ENCODE measurements around the gene DPYD.

The DPYD gene

DNA sequence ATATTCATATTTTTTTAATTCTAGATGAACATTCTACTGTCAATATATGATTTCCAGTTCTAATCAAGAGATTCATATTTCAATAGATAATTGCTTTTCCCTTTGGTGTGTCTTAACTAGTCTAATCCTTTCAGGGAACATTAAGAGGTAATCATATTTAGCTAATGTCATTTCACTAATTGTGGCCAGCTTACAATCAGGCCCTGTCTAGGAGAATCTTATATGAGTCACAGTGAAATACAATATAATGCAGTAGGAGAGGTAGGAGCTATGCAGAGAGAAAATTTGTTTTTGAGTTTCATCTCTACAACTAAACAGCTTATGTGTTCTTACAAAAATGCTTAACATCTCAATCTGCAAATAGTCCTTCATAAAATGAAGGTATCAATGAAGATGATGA lies 85.9 kb downstream of the DPYD start:
- DNase-seq: no peak

DNA sequence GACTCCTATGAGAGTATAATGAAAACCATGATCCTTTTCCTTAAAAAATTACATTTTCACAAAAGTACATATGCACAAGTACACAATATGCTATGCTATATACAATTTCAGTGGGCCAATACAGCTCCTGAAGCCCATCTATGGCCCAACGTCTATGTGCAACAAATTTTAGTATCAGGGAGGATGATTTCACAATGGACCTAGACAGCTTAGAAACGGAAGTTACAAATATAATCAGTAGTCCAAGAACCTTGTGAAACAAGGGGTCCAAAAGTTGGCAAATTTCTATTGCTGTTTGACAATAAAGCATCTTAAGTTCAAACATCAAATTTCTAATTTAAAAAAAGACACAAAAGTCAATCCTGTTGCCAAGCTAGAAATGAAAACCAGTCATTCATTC lies 87.0 kb downstream of the DPYD start:
- DNase-seq: no peak

DNA sequence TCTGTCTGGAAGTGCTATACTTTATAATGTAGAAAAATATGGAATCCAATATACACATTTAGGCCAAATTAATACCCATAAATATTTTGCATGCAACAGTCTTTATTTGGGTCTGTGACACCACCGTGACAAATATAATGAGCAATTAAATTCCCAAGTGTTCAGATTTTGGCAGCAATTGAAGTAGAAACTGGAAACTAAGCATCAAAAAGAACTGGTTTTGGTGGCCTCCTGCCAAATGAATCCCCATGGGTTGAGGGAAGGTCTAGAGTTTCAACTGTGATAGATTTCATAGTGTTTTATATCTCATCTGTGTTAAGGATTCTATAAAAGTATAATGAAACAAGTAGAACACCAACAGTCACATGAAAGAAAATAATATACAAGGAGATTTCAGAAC lies 88.4 kb downstream of the DPYD start:
- peak; percentile 33 for DNase-seq

DNA sequence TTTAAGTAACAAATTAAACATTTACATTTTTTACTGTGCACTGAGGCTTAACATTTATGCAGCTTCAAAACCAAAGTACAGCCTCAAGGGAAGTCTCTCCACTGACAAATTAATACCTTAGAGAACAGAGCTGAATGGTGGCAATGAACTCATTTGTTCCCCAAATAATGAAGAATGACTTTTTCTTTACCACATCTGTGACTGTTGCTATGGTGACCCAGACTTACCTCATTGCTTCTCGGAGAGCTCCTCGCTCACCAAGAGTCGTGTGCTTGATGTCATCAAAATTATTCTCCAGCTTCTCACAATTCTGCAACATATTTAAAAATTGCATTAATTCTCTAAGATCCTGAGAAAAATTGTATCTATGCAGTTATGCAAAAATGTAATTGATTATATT lies 92.9 kb downstream of the DPYD start:
- DNase-seq: no peak

DNA sequence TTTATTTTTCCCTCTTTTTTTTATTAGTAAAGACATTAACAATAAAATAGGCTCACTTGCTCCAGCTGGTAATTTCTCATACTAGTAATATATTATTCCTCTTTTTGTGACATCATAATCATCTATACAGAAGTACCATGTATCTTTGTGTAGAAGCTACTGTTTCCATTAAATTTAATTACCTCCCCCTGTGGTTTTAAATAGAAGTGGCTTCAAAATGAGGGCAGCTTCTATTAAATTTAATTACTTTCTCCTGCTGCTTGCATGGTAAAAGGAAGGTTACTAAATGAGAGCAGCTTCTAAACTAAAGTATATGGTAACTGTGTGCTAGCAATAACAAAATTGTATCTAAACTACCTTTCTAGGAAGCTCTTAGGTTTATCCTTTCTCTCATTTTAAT lies 94.0 kb downstream of the DPYD start:
- peak; percentile 79 for DNase-seq

DNA sequence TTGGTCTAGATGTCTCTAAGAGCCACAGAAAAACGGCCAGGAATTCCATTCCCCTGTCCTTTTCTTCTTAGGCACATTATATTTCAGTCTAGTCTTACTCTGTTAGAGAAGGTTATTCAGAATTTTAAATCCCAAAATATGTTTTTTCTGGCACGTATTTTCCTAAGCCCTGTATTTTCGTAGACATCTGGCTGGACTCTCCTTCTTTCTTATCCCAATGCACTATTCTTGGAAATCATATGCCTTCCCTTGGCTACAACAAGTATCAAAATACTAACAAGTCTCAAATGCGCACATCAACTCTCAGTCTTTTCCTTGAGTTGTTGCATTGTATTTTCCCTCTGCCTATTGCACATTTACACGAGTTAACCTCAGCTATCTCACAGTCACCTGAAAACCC lies 96.2 kb downstream of the DPYD start:
- DNase-seq: no peak

DNA sequence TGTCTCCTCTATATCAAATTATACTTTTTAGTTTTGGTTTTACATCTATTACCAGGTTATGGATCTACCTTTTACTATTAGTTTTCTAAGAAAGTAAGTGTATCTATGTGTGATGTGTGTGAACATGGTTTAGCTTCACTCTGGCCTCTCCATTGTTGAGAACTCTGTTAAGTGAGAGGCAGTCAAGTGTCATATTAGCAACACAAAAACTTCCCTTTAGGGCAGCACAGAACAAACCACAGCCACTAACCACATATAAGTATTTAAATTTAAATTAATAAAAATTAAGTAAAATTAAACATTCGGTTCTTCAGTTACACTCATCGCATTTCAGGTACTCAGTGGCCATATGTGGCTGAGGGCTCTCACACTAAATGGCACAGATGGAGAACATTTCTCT lies 96.6 kb downstream of the DPYD start:
- DNase-seq: no peak

DNA sequence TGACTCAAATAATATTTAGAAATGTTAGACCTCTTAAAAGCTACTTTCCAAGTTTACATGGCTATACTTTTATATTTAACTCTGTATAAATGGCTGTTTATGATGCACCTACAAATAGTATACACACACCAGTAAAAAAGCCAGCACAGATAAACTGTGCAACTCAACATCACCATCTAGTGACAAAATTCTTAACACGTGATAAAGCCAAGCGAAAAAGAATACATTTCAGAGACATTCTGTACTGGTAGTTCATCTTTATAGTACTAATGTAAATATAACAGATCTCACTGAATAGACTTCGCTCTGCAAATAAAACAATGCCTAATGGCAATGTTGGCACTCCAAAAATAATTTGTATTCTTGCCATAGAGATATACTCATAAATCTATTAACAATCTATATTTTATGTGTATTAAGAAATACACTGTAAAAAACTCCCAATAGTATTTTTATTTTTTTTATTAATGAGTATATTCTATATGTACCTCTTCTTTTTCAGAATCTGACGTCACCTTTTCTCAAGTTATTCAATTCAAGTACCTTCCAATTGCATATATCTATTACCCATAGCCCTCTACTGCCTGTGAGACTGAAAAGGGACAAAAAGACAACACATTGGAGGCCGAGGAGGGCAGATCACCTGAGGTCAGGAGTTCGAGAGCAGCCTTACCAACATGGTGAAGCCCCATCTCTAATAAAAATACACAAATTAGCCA lies 100.2 kb downstream of the DPYD start:
- no peak for DNase-seq

DNA sequence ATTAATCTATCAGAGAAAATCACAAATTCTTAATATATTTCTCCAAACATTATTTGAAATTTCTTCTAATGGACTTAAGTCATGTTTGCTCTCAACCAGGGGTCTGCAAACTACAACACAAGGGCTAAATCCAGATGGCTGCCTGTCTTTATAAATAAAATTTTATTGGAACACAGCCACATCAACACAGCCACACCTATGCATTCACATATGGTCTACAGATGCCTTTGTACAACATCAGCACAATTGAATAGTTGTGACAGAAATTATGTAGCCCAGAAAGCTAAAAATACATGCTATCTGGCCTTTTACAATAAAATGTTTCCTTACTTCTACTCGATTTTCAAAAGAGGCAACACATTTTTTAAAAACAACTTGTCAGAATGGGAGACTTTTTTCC lies 103.9 kb downstream of the DPYD start:
- no peak for DNase-seq

DNA sequence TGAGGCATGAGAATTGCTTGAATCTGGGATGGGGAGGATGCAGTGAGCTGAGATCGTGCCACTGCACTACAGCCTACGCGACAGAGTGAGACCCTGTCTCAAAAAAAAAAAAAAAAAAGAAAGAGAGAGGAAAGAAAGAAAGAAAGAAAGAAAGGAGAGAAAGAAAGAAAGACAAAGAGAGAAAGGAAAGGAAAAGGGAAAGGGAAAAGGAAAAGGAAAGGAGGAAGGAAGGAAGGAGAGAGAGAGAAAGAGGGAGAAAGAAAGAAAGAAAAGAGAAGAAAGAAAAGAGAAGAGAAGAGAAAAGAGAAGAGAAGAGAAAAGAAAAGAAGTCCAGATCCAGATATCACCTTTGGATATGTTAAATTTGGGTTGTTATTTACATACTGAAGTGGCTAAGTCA lies 106.0 kb downstream of the DPYD start:
- no peak for DNase-seq

DNA sequence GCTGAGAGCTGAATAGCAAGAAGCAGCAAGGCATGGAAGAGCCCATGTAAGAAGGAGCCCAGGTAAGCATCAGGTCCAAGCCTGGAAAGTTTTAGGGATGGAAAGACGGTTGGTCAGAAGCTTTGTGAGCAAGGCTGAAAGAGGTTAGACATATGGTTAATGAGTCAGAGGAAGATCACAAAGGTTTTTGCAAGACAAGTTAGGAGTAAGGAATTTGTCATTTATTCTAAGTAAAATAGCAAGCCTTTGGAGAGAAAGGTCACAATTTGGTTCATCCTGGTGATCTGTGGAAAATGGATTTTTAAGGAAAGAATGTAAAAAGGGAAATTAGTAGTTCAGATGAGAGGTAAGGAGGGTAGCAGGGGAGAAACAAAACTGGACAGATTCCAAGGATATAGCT lies 106.7 kb downstream of the DPYD start:
- DNase-seq: no peak

DNA sequence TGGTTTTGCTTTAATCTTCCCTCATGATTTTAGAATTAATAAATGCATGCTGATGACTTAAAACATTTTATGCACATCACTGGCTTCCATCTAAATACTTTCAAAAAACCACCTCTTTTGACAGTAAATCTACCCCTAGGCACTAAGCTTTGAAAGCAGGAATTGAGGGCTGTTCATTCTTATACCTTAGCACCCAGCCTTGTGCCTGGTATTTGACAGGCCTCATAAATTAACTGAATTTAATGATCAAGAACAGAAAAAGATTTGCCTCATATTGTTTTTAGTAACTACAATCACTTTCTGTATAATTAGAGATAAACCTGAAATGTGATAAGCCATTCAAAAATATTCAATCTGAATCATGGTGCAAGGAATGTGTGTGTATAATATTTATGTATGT lies 108.8 kb downstream of the DPYD start:
- DNase-seq: no peak

DNA sequence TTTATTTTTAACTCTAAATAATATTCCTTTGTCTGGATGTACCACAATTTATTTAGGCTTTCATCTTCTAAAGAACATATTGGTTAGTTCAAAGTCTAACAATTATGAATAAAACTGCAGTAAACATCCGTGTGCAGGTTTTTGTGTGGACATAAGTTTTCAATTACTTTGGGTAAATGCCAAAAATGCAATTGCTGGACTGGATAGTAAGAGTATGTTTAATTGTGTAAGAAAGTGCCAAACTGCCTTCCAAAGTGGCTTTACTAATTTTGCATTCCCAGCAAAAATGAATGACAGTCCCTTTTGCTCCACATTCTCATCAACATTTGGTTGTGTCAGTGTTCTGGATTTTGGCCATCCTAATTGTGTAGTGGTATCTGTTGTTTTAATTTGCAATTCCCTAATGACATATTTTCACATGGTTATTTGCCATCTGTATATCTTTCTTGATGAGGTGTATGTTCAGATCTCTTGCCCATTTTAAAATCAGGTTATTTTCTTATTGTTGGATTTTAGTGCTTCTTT lies 113.8 kb downstream of the DPYD start:
- no peak for DNase-seq

DNA sequence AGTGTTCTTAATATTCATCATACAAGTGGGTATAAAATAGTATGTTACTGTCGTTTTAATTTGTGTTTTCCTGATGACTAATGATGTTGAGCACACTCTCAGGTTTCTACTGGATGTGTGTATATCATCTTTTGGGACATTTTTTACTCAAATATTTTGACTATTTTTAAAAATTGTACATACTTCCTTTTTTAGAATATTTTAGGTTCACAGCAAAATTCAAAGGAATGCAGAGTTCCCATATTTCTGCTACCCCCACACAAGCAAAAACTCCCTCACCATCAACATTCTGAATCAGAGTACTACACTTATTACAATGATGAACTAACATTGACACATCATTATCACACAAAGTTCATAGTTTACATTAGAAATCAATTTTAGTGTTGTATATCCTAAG lies 114.5 kb downstream of the DPYD start:
- no peak for DNase-seq

DNA sequence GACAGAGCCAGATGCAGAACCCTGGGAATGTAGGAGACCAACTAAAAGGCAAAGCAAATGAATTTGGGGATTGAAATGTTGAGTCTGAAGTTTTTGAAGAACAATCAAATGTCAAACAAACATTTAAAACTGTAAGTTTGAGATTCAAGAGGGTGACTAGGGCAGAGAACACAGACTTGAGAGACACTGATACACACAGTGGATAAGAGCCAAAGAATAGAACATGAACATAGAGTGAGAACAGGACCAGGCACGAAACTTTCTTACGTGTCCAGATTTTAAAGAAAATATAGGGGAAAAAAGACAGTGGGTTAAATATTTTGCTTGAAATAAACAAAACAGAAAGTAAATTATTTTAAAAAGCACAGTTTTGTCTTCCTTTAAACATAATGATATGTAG lies 115.7 kb downstream of the DPYD start:
- DNase-seq: no peak

DNA sequence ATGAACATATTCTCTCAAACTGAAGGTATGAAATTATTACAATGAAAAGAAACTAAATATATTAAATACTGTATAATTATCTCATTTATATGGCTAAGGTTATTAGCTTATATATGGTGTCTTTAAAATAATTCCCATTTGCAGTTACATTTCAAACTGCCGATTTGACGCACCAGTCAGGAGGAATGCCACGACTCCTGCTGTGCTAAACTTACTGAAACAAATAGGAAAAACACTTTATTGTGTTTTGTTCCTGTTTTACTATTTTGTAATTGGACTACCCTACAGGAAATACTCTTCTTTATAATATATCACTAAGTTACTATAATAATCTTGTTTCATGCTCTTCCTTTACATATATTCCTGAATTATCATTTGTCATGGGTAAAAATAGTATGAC lies 117.8 kb downstream of the DPYD start:
- no peak for DNase-seq

DNA sequence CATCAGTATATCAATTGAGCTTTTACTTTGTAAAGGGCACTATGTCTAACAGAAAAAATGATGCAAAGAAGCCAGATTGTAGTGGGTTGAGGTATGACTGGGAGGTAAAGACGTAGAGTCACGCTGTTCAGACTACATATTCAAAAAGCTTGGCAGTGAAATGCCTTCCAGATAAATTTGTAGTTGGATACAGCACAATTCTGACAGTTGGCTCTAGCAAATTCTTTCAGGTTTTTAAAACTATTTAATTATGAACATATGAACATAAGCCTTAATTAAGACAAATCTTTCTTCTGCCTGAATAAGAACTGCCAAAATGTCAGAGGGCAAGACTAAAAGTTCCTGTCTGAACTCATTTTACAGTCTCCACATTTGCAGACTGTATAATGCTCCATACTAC lies 118.8 kb downstream of the DPYD start:
- DNase-seq: no peak

DNA sequence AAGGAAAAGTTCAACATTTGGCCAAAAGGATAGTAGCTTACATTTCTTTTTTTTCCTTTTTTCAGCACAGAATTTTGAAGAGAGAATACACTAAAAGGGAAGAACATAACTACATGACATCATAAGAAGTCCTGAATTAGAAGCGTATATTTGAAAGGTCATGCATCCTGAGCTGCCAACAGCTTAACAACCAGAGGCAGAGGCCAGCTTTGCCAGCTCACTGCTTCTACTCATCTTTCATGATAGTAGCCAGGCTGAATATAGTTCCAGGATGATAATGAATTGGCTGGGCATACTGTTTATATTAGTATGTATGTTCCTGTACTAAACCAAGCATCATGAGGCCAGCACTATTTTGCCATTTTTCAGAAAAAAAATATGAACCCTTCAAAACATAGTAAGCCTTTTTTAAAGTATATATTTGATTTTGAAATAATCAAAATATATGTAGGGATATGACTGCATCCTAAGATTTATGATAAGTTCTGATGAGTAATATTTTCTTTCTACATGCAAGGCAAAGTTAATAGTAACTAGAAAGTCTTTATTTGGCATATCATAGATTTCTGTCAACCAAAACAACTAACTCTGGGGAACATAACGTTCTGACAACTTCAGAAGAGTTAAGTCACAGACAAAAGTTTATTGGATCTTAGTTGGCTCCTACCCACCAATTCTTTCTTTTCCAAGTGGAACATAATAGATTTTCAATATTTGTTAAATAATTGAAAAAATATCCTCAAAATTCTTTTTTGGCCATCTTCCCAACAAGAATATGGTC lies 123.2 kb downstream of the DPYD start:
- no peak for DNase-seq

DNA sequence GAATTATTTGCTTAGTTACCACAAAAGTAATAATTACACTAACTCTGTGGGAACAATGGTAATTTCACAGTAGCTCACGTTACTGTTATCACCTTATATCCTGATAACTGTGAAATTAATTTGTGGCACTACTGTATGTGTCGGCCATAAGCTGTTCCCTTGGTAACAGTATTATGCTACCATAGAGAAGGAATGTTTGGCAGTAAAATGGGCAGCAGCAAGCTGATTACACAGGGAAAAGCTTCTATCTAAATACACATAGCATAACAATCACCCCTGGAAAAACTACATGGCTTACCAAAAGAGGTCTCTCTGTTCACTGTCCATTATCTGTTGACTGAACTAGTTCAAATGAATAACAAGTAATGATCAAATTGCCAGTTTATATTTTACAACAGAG lies 124.1 kb downstream of the DPYD start:
- DNase-seq: peak; percentile 50

DNA sequence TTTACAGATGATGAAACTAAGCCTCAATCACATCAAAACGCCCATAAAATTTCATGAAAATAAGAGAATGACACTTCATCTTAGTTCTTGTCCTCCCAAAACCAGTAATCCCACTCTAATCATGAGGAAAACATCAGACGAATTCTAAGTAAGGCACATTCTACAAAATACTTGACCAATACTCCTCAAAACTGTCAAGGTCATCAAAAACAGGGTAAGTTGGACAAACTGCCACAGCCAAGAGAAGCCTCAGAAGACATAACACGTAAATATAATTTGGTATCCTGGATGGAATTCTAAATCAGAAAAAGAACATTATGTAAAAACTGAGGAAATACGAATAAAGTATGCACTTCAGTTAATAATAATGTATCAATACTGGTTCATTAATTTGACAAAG lies 128.2 kb downstream of the DPYD start:
- no peak for DNase-seq

DNA sequence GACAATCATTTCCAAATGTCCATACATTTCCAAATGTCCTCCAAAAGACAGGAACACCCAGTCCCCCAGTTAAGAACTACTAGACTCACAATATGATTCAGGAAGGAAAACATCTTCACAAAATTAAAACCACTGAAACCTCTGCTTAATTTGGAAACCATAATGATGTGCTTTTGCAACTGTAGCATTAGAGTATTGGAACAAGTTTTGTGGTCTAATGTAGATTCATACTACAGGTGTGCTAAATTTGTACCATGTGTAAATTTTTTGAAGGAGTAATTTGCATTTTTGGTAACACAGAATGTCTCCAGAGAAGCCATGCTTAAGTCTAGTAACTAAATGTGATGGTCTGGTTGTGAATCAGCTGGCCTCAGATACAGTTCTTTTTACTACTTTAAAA lies 129.6 kb downstream of the DPYD start:
- no peak for DNase-seq

DNA sequence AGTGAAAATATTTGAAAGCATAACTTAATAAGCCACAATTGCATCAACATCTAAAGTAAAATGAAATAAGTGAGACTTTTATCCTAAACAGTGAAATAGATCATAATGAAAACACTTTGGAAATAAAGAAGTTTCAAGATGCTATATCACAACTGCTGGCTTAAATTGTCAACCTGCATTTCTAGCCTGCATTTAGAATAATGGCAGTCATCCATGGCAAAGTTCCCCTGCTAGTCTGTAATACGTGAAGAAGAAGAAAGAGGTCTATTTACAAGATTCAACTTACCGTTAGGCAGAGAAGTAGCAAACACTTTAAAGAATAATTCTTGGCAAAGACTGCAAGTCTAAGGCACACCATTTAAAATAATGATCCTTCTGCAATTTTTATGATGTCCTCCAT lies 133.6 kb downstream of the DPYD start:
- DNase-seq: no peak

DNA sequence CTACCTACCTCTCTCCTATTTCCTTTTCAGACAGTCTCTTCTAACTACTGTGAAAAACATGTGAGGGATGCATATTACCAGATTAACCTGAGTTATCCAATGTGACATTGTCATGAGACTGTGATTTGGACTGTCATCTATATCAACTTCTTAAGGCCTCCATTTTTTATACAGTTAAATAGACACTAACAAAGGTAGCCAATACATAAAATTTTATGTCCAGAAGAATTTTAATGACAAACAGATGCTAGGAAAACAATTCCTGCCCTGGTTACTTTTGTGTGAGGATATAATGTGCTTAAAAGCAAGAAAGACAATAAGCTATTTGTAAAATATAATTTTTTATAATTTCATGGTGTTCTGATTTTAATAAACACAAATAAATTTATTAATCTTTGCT lies 136.2 kb downstream of the DPYD start:
- DNase-seq: no peak

DNA sequence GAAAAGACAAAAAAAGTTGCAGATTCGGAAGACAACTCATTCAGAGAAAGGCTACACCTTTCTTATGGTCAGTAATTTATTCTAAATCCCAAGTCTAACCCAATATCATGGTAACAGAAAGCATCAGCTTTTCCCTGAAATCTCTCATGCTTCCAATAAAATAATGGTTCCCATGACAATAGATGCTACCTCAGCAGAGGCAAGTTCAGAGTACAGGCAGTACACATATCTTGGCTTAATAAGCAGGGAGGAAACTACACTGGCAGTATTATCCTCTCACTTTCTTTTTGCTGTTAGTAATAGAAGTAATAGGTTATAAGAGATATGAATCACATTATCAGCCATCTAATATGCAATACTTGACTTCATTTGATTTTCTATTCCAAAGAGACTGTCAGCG lies 137.1 kb downstream of the DPYD start:
- no peak for DNase-seq

Measured in NCI-H2081 treated with DMSO at 0.1 percent for 48 hours (cell line).